HG03460 (cell line): ENCODE results near the gene SPATA20.

ENCODE experiments used
- ATAC-seq: cut with Tn5 transposase; IDR thresholded peaks from one replicate; pipeline ENCODE4 v1.9.1; 2021; ENCODE audit not compliant: unreplicated experiment

The SPATA20 gene

GRCh38 chr17:50594128-50594823, 47.3 kb downstream of the SPATA20 start:
- ATAC-seq, result no peak

GRCh38 chr17:50594892-50595291, 47.9 kb downstream of the SPATA20 start:
- no peak for ATAC-seq

- ATAC-seq, result no peak
Observed at GRCh38 chr17:50596191-50597037, 49.4 kb downstream of the SPATA20 start.

GRCh38 chr17:50598487-50598886, 51.5 kb downstream of the SPATA20 start:
- ATAC-seq, result no peak

GRCh38 chr17:50599606-50600005, 52.6 kb downstream of the SPATA20 start:
- no peak for ATAC-seq

- ATAC-seq, result no peak
Observed at GRCh38 chr17:50601823-50602375, 54.9 kb downstream of the SPATA20 start.

- ATAC-seq, result no peak
Observed at GRCh38 chr17:50602836-50603235, 55.9 kb downstream of the SPATA20 start.

- no peak for ATAC-seq
Observed at GRCh38 chr17:50603340-50603739, 56.4 kb downstream of the SPATA20 start.

GRCh38 chr17:50604513-50604912, 57.5 kb downstream of the SPATA20 start:
- ATAC-seq, result no peak

- ATAC-seq, result no peak
Observed at GRCh38 chr17:50605429-50605828, 58.5 kb downstream of the SPATA20 start.
